PC-9 (cell line): ENCODE measurements around the gene LAMA2. TPM values are rescaled to one million over a fixed set of nuclear protein-coding genes. Genes with fewer than 3 reads are reported as not detected.

Experiments used
- BruUV-seq: library from RNA; stranded (reverse); fragments of 400-500 nt; replicated peaks from 2 replicates; lab custom pipeline; 2021; lab: Mats Ljungman, UMichigan
- CTCF ChIA-PET: fragments of 300-600 bp; sonication (Branson Sonifier 250); formaldehyde crosslinking; loops from one replicate; lab custom pipeline; 2022; ENCODE audit warnings: antibody characterized with exemption; lab: Charles Lee
- POLR2A ChIA-PET: fragments of 300-600 bp; sonication (Branson Sonifier 250); formaldehyde crosslinking; loops from one replicate; lab custom pipeline; 2022; ENCODE audit warnings: antibody characterized with exemption; ENCODE audit not compliant: unreplicated experiment; lab: Charles Lee
- DNase-seq, 2 experiments: peaks; one replicate each; pipeline versions ENCODE4 v3.0.0 to v3.0.0-alpha.2; 2015 to 2022; ENCODE audit warnings: mixed read lengths in 1 of 2
- H2AFZ ChIP-seq: fragments of 200-600 bp; sonication (generic); 2 replicates; pipeline ENCODE4 v1.8.1; 2017; ENCODE audit warnings: antibody characterized with exemption
- H3F3A ChIP-seq: fragments of 200-600 bp; sonication (generic); 2 replicates; pipeline ENCODE4 v1.8.1; 2017; ENCODE audit warnings: antibody characterized with exemption, mild to moderate bottlenecking, low read depth; ENCODE audit not compliant: insufficient read depth
- H3K27ac ChIP-seq: fragments of 200-600 bp; sonication (generic); 2 replicates; pipeline ENCODE4 v1.6.1; 2016; ENCODE audit warnings: mixed run types
- H3K27me3 ChIP-seq: fragments of 200-600 bp; sonication (generic); 2 replicates; pipeline ENCODE4 v1.6.1; 2016; ENCODE audit warnings: low read depth, mixed run types; ENCODE audit not compliant: insufficient read depth
- H3K36me3 ChIP-seq: fragments of 200-600 bp; sonication (generic); 2 replicates; pipeline ENCODE4 v1.6.1; 2016; ENCODE audit warnings: low read depth, mixed run types
- H3K4me1 ChIP-seq: fragments of 200-600 bp; sonication (generic); replicated peaks from 2 replicates; pipeline ENCODE4 v1.6.1; 2016; ENCODE audit warnings: mixed run types; ENCODE audit not compliant: insufficient read depth
- H3K4me2 ChIP-seq: fragments of 200-600 bp; sonication (generic); 2 replicates; pipeline ENCODE4 v1.6.1; 2017; ENCODE audit warnings: mixed run types
- H3K4me3 ChIP-seq: fragments of 200-600 bp; sonication (generic); 2 replicates; pipeline ENCODE4 v1.6.1; 2016; ENCODE audit warnings: mixed run types
- H3K79me2 ChIP-seq: fragments of 200-600 bp; sonication (generic); 2 replicates; pipeline ENCODE4 v1.6.1; 2017; ENCODE audit warnings: low read depth, mixed run types
- H3K9me2 ChIP-seq: fragments of 200-600 bp; sonication (generic); 2 replicates; pipeline ENCODE4 v1.8.1; 2017; ENCODE audit warnings: mild to moderate bottlenecking; ENCODE audit not compliant: insufficient read depth
- H3K9me3 ChIP-seq: fragments of 200-600 bp; sonication (generic); 2 replicates; pipeline ENCODE4 v1.8.1; 2016; ENCODE audit warnings: low read depth; ENCODE audit not compliant: insufficient read depth
- H4K20me1 ChIP-seq: fragments of 200-600 bp; sonication (generic); 2 replicates; pipeline ENCODE4 v1.8.1; 2017; ENCODE audit not compliant: insufficient read depth
- CTCF ChIP-seq: fragments of 200-600 bp; sonication (generic); conservative IDR thresholded peaks from 2 replicates; pipeline ENCODE4 v1.6.1; 2017; ENCODE audit warnings: mixed run types, antibody characterized with exemption, mild to moderate bottlenecking, moderate library complexity
- EZH2 ChIP-seq: fragments of 200-600 bp; sonication (generic); IDR thresholded peaks from 2 replicates; pipeline ENCODE4 v1.8.0; 2017; ENCODE audit warnings: antibody characterized with exemption, low read depth
- intact Hi-C: fragments of 100-400 bp; cut with micrococcal nuclease; formaldehyde crosslinking; loops from one replicate; pipeline ENCODE4 v1.10.0; 2022; ENCODE audit not compliant: unreplicated experiment
- total RNA-seq: library from RNA; stranded (reverse); gene quantifications from 2 replicates; pipeline ENCODE4 v1.2.3, GENCODE V29; 2021

LAMA2 gene
- total RNA-seq, 1 experiment from 2014 or later, result 2.8 TPM

GRCh38 chr6:129141499-129141898, 258.6 kb downstream of the LAMA2 start:
- Histone ChIP-seq H3F3A (no peaks in the 10 kb centered on the region), H3K4me2 (no peak overlapping the region), H3K4me1 (no peaks in the 10 kb centered on the region), H3K9me2 (no peaks in the 10 kb centered on the region), H3K27me3 (no peaks in the 10 kb centered on the region), H3K36me3 (no peaks in the 10 kb centered on the region), H3K27ac (no peak overlapping the region), H4K20me1 (no peaks in the 10 kb centered on the region), H3K9me3 (no peaks in the 10 kb centered on the region), H2AFZ (no peak overlapping the region), H3K79me2 (no peaks in the 10 kb centered on the region), H3K4me3 (no peak overlapping the region)
- intact Hi-C loops, result no loop called here
- DNase-seq, result no peak
- ChIA-PET POLR2A (no interaction called here), CTCF (no interaction called here)
- no TSS peak for BruUV-seq
- TF ChIP-seq EZH2 (no peak), CTCF (no peak)

- no peaks in the 10 kb centered on the region for H3K79me2 ChIP-seq
- CTCF ChIA-PET, result no interaction called here
- no peak overlapping the region for H3K4me2 ChIP-seq
- intact Hi-C loops, result no loop called here
- POLR2A ChIA-PET, result no interaction called here
- H4K20me1 ChIP-seq, result no peaks in the 10 kb centered on the region
- no peak for DNase-seq
- no peaks in the 10 kb centered on the region for H3K9me3 ChIP-seq
- TF ChIP-seq EZH2 (no peak), CTCF (no peak)
- no peaks in the 10 kb centered on the region for H3F3A ChIP-seq
- BruUV-seq, result no TSS peak
- no peak overlapping the region for H2AFZ ChIP-seq
- H3K27me3 ChIP-seq, result no peaks in the 10 kb centered on the region
- H3K27ac ChIP-seq, result no peak overlapping the region
- no peak overlapping the region for H3K4me3 ChIP-seq
- no peaks in the 10 kb centered on the region for H3K9me2 ChIP-seq
- H3K36me3 ChIP-seq, result no peaks in the 10 kb centered on the region
- no peaks in the 10 kb centered on the region for H3K4me1 ChIP-seq
These were observed 264.0 kb downstream of the LAMA2 start for GRCh38 chr6:129146902-129147301.

- CTCF ChIA-PET, result no interaction called here
- no peak overlapping the region for H3K4me2 ChIP-seq
- no peaks in the 10 kb centered on the region for H3K36me3 ChIP-seq
- TF ChIP-seq CTCF (no peak), EZH2 (no peak)
- no peak overlapping the region for H2AFZ ChIP-seq
- no peaks in the 10 kb centered on the region for H4K20me1 ChIP-seq
- intact Hi-C loops, result no loop called here
- BruUV-seq, result no TSS peak
- H3K4me3 ChIP-seq, result no peak overlapping the region
- no peaks in the 10 kb centered on the region for H3K4me1 ChIP-seq
- POLR2A ChIA-PET, result no interaction called here
- no peaks in the 10 kb centered on the region for H3K9me2 ChIP-seq
- no peak for DNase-seq
- H3F3A ChIP-seq, result no peaks in the 10 kb centered on the region
- no peak overlapping the region for H3K27ac ChIP-seq
- H3K79me2 ChIP-seq, result no peaks in the 10 kb centered on the region
- no peaks in the 10 kb centered on the region for H3K27me3 ChIP-seq
- H3K9me3 ChIP-seq, result no peaks in the 10 kb centered on the region
These were observed 267.6 kb downstream of the LAMA2 start for GRCh38 chr6:129150507-129150906.
